K562 (cell line): ENCODE data around the gene BCL3. TPM values are rescaled to one million over a fixed set of nuclear protein-coding genes. Genes with fewer than 3 reads are reported as not detected.
A peak's percentile ranks its signal among the peaks of the same experiment; 100 is the strongest.

ENCODE experiments used
- ARID1B ChIP-seq: fragments of 450-650 bp; IDR thresholded peaks from 2 replicates; pipeline ENCODE4 v1.6.1; 2016; ENCODE audit warnings: antibody characterized with exemption, mild to moderate bottlenecking, inconsistent platforms
- BCOR ChIP-seq: fragments of 450-650 bp; IDR thresholded peaks from 2 replicates; pipeline ENCODE4 v1.6.1; 2016
- RBFOX2 ChIP-seq: fragments of 200-400 bp; formaldehyde crosslinking; IDR thresholded peaks from 2 replicates; pipeline ENCODE4 v1.6.1; 2017; ENCODE audit warnings: low read depth, mild to moderate bottlenecking, low read length, moderate library complexity
- SOX6 ChIP-seq: fragments of 450-650 bp; IDR thresholded peaks from 2 replicates; pipeline ENCODE4 v1.6.1; 2014; ENCODE audit warnings: mild to moderate bottlenecking
- ZNF436 ChIP-seq: fragments of 250-450, 450-650 bp; sonication (Bioruptor Pico); formaldehyde crosslinking; IDR thresholded peaks from 2 replicates; pipeline ENCODE4 v1.7.0; 2020; ENCODE audit warnings: mild to moderate bottlenecking
- ZNF449 ChIP-seq: fragments of 250-450 bp; sonication (Bioruptor Pico); IDR thresholded peaks from 2 replicates; pipeline ENCODE4 v1.8.0; 2022; ENCODE audit warnings: moderate library complexity, mild to moderate bottlenecking, inconsistent platforms
- ZNF830 ChIP-seq: fragments of 250-450 bp; sonication (Bioruptor Pico); IDR thresholded peaks from 2 replicates; pipeline ENCODE4 v1.5.0; 2021; ENCODE audit warnings: mild to moderate bottlenecking
- polyA plus RNA-seq, 8 experiments: library from polyadenylated mRNA; depleted of rRNA in 4 of 8; stranded (reverse) in 5 of 8; unstranded in 3 of 8; fragments of >200 nt; fragmentation: Nextera tagmentation in 2 of 8; fragmentation: Illumina TruSeq in 1 of 8; extraction: Ambion mirVana in 2 of 8; extraction: Trizol in 1 of 8; gene quantifications; 2 replicates each; pipeline versions ENCODE4 v1.2.1 to v1.2.3, GENCODE V29; 2011 to 2014; ENCODE audit warnings: inconsistent platforms in 1 of 8, missing spikeins in 1 of 8
- total RNA-seq, 7 experiments: library from RNA; depleted of rRNA in 6 of 7; stranded (reverse); fragments of >200 nt in 6 of 7; fragmentation: Illumina TruSeq in 2 of 7; extraction: Trizol in 2 of 7; gene quantifications; 2 replicates each; pipeline versions ENCODE4 v1.2.1 to v1.2.3, GENCODE V29; 2011 to 2021; ENCODE audit warnings: low replicate concordance in 1 of 7
- TF ChIP-seq, protein P1 (sequence below): fragments of 250-450 bp; sonication (Bioruptor Pico); IDR thresholded peaks from 2 replicates; pipeline ENCODE4 v1.5.0; 2021

The BCL3 gene
- total and polyA plus RNA-seq, 9 of the 15 experiments (the other 6 are each of a cell fraction or from before 2014, with no cell fraction given), result 0.03 to 2.4 (median 0.50) TPM; not detected in 1

DNA sequence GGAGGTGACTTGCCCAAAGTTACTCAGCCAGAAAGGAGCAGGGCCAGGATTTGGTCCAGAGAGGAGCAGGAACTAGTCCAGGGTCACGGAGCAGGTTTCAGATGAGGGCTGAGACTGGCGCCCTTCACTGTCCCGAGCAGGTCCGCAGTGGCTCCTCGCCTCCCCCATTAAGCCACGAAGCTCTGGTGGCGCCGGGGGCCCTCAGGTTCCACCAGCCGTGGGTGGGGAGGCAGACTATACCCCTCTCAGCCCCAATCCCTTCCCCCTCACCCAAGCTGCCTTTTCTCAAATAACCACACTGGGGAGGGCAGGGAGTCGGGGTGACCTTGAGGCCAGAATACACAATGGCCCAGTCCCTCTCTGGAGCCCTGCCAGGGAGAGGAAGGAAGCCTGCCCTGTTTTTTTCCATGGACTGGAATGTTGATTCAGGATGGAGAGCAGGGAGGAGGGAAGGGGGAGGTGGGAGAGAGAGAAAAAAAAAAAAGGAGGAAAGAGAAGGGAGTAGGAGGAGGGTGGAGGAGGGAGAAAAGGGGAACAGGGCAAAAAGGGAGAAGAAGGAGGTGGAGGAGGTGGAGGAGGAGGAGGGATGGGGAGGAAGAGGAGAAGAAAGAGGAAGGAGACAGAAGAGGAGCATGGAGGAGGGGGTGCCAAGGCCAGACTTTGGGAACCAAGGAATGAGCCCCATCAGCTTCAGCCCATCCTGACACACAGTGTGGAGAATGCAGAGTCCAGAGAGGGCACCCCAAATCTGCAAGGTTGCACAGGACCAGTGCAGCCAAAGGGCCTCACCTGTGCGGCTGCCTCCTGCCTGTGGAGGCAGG, 29.9 kb upstream of the BCL3 start (continued):
- TF ChIP-seq ZNF436 (CRISPR knock-in tag) (no peak), SOX6 (no peak), ZNF449 (CRISPR knock-in tag) (no peak), ARID1B (0 out of 2 replicates have a peak, but pooled peaks have one; percentile 10), RBFOX2 (no peak), BCOR (peak; percentile 52; the same call in 1 of the 2 replicates), ZNF830 (CRISPR knock-in tag) (no peak)
- TF ChIP-seq, protein P1, sequence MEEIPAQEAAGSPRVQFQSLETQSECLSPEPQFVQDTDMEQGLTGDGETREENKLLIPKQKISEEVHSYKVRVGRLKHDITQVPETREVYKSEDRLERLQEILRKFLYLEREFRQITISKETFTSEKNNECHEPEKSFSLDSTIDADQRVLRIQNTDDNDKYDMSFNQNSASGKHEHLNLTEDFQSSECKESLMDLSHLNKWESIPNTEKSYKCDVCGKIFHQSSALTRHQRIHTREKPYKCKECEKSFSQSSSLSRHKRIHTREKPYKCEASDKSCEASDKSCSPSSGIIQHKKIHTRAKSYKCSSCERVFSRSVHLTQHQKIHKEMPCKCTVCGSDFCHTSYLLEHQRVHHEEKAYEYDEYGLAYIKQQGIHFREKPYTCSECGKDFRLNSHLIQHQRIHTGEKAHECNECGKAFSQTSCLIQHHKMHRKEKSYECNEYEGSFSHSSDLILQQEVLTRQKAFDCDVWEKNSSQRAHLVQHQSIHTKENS, result no peak
